ENCODE results near the gene DGKA.

Gene DGKA

DNA sequence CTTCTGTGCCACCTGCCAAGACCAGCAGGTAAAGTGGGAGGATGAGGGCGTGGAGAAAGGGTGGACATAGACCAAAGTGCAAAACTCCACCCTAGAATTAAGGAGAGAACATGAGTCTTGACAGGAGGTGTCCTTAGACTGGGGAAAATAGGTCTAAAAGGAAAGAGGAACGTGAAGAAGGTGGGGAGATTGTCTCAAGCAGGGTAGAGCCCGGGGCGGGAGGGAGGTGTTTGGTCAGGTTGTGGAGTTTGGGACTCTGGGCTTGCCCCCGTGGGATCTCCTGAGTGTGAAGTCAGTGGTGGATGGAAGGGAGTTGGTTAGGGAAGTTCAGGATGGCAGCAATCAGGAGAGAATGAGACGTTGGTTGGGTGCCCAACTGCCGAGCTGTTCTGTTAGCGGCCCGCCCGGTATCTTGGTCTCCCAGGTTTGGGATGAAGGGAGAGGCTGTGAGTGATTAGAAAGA is 386 bp downstream of the DGKA start:
- no peak for DNase-seq

- DNase-seq, result peak; percentile 67
These were observed 1.0 kb downstream of the DGKA start for GRCh38 chr12:55931780-55932550.

- DNase-seq, result peak; percentile 59
These were observed 1.6 kb downstream of the DGKA start for GRCh38 chr12:55932551-55932910.

- DNase-seq, result no peak
These were observed 2.3 kb downstream of the DGKA start for GRCh38 chr12:55933169-55933798.

GRCh38 chr12:55933799-55934742 is 3.1 kb downstream of the DGKA start:
- no peak for DNase-seq

DNA sequence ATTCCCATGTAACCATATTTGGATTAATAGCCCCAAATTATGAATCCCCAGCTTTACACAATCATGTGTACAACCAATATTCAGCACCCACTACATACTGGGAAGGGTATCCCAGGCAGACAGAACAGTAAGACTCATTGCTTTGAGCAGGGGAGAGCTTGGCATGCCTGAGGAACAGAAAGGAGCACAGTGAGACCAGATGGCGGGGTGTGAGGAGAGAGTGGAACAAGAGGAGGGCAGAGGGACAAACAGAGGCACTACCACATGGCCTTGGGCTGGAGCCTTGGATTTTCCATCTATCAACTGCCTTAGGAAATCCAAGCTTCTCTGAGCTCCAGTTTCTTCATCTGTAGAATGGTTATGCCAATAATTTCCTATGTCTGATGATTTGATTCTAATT is 3.8 kb downstream of the DGKA start:
- DNase-seq, result no peak

- DNase-seq, result peak; percentile 28
These were observed 4.8 kb downstream of the DGKA start for GRCh38 chr12:55935738-55936151.

DNA sequence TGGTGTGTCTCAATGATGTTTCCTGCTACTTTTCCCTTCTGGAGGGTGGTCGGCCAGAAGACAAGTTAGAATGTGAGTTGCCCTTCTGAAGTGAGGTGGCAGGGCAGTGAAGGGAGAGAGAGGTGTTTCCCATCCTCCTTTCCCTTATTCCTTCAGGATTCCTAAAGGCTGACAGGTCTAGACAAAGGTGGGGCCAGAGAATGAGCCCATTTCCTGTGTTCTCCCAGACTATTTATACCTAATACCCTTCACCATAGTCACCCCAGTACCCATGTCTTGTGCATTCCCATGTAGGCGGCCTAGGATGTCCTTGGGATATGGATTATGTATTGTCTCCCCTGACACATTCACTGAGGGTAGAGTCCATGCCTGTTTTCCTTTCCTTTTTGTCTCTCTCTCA is 7.0 kb downstream of the DGKA start:
- DNase-seq, result no peak

DNA sequence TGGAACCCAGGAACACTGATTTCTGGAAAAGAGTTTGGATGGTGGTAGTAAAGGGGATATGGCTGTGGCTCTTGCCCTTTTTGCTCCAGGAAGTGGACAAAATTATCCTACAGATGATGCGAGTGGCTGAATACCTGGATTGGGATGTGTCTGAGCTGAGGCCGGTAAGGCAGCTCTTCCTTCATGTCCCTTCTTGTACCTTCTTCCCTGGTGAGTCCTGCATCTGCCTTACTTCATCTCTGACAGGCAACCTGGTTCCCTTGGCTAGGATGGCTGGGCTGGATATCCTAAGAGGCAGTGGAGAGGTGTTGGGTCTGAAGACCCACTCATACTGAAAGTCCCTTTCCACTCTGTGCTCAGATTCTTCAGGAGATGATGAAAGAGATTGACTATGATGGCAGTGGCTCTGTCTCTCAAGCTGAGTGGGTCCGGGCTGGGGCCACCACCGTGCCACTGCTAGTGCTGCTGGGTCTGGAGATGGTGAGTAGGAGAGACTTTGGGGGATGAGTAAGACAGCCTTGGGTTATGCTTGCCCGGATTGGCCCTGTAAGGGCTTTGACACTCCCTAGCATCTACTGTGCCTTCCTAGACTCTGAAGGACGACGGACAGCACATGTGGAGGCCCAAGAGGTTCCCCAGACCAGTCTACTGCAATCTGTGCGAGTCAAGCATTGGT is 8.0 kb downstream of the DGKA start:
- DNase-seq, result no peak

GRCh38 chr12:55940065-55940732 is 9.2 kb downstream of the DGKA start:
- peak; percentile 77 for DNase-seq

- DNase-seq, result no peak
These were observed 11.1 kb downstream of the DGKA start for GRCh38 chr12:55942055-55942454.

DNA sequence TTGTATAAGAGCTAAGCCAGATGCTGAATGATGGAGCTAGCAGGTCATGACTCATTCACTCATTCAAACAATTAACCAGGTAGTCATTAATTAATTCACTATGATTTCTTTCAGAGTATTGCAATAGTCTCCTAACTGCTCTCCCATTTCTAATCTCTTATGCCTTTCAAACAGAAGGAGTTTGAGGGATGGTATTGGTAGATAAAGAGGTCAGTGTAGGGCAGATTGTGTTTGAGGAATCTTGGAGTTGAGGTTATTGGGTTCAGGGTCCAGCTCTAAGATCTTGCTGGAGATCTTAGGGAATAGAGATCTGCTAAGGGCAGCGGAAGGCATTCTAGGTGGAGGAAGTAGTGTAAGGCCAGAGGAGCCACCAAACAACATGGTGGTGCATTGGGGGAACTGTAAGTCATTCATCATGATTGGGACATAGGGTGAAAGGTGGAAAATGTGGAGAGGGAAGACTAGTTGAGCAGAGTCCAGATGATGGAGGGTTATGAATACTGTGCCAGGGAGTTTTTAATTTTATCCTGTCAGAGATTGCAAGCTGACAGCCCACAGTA is 11.7 kb downstream of the DGKA start:
- no peak for DNase-seq

DNA sequence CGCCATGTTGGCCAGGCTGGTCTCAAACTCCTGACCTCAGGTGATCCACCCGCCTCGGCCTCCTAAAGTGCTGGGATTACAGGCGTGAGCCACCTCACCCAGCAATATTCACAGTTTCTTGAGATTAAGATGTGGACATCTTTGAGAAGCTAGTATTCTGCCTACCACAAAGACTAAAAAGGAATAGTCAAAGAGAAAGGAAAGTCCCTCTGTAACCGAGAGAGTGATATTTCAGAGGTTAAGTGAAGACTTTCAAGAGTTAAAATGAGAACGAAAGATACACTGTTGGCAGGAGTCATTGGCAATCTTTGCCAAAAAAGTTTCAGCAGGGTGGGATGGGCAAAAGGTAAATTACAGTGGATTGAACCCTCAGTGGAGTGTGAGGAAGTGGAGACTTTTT is 15.6 kb downstream of the DGKA start:
- DNase-seq, result no peak

DNA sequence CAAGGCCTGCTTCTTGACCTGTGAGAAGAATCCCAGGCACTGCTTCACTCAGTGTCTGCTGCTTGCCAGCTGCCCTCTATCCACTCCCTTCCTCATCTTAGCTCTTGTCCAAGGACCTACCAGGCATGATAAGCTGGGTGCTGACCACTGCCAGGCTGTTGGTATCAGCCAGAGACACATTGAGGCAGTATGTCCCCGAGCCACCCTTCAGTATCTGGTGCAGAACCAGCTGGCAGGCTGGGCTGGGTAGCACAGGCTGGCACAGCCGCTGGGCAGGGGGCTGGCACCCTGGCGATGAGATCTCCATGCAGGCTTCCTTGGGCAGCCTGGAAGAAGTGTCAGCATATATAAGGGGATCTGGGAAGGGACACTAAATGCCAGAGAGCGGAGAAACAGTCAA is 24.4 kb downstream of the DGKA start:
- no peak for DNase-seq

DNA sequence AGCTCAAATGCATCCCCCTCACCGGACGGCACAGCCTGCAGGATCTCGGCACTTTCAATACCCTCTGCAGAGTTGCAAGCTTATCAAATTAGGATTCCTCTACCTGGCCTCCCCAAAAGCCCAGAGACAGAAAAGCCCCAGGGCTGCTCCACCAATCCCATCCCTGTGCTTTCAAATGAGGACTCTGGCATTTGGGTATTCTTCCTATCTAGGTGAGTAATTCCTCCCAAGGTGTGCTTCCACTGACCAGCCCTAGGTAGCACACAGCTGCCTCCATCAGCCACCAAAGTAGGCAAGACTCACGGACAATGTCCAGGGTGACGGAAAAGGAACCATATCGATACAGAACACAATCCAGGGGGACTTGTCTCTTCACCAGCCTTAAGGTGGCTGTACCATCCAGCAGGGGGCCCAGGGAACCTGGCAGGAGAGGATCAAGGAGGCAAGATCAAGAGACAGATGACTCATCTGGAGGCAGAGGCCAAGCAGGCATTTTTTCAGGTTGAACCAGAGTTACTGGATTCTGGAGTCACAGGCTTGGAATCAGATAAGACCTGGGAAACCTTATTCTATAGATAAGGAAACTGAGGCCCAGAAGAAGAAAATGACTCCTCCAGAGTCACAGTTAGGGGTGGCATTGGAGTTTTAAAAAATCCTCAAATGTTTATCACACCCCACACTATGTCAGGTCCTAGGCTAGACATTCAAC is 25.0 kb downstream of the DGKA start:
- no peak for DNase-seq

- no peak for DNase-seq
These were observed 26.3 kb downstream of the DGKA start for GRCh38 chr12:55957106-55957859.

GRCh38 chr12:55963760-55964159 is 32.8 kb downstream of the DGKA start:
- no peak for DNase-seq

DNA sequence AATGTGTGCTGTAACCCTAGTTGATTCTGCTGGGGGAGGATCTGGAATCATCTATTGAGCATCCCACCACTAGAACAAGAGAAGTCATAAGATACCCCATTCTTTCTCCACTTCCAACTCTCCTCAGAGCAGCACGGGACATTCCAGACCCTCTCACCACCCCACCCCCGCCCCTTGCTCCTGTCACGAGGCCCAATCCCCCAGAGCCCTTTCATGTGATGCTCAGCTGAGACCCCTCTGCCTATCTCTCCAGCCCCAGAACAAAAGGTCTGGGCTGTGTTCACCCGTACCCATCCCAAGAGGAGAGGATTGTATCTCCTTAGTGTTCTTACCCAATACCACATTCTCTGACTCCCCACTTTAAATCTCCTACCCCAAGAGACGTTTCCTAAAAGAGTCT is 34.3 kb downstream of the DGKA start:
- DNase-seq, result no peak

DNA sequence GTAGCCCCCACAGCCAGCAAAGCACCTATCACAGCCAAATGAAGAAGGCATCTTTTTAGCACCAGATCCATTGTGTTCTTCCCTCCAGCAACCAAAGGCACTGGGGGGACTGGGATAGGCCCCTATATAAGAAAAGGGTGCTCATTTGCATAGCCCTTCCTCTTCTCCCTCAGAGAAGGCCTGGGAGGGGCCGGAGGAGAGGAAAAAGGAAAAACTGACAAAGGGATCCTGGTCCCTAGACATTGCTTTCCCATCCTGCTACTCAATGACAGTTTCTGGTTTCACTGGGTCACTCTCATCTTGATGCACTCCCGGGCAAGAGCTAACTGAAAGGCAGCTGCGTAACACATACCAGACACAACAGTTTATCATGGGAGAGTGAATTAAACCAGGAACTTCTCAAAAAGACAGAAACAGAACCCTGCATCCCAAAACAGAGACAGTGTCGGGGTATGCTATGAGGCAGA is 35.0 kb downstream of the DGKA start, which contains the start of gene PMEL:
Gene PMEL, minus strand, starts transcription at position 102 of the 467 bp plus-strand sequence. Its CDS starts 31 bp downstream, at position 71.
- no peak for DNase-seq
